HepG2 (cell line): ENCODE data around the gene ONECUT1. TPM values are rescaled to one million over a fixed set of nuclear protein-coding genes. Genes with fewer than 3 reads are reported as not detected.
A peak's percentile ranks its signal among the peaks of the same experiment; 100 is the strongest.

Source experiments
- CEBPB ChIP-seq: IDR thresholded peaks from 2 replicates; pipeline ENCODE4 v1.6.1; 2011; ENCODE audit warnings: low read depth, low read length, improper control_type of control experiment, borderline replicate concordance
- DMTF1 ChIP-seq: sonication (generic); formaldehyde crosslinking; IDR thresholded peaks from 2 replicates; pipeline ENCODE4 v1.4.0; 2020; ENCODE audit warnings: mild to moderate bottlenecking, missing genetic modification reagents
- HNRNPUL1 ChIP-seq: fragments of 200-400 bp; formaldehyde crosslinking; IDR thresholded peaks from 2 replicates; pipeline ENCODE4 v1.6.1; 2017; ENCODE audit warnings: low read depth, mild to moderate bottlenecking, low read length, moderate library complexity
- MEIS2 ChIP-seq: sonication (generic); formaldehyde crosslinking; IDR thresholded peaks from 2 replicates; pipeline ENCODE4 v1.9.0; 2021; ENCODE audit warnings: mild to moderate bottlenecking, missing genetic modification reagents
- MLXIP ChIP-seq: sonication (generic); formaldehyde crosslinking; IDR thresholded peaks from 2 replicates; pipeline ENCODE4 v1.9.0; 2021; ENCODE audit warnings: missing genetic modification reagents, borderline replicate concordance
- PPARG ChIP-seq: conservative IDR thresholded peaks from 2 replicates; pipeline ENCODE4 v1.6.1; 2016; ENCODE audit warnings: missing biosample characterization, missing genetic modification reagents
- RARA ChIP-seq: IDR thresholded peaks from 2 replicates; pipeline ENCODE4 v1.6.1; 2016; ENCODE audit warnings: missing genetic modification reagents, missing compliant biosample characterization
- RXRB ChIP-seq: IDR thresholded peaks from 2 replicates; pipeline ENCODE4 v1.6.1; 2016; ENCODE audit warnings: borderline replicate concordance, missing genetic modification reagents, missing compliant biosample characterization
- SOX5 ChIP-seq: IDR thresholded peaks from 2 replicates; pipeline ENCODE4 v1.6.1; 2016; ENCODE audit warnings: borderline replicate concordance
- UBTF ChIP-seq: sonication (generic); formaldehyde crosslinking; IDR thresholded peaks from 2 replicates; pipeline ENCODE4 v1.4.0; 2020; ENCODE audit warnings: mild to moderate bottlenecking, missing genetic modification reagents
- ZNF101 ChIP-seq: sonication (generic); formaldehyde crosslinking; IDR thresholded peaks from 2 replicates; pipeline ENCODE4 v1.4.0; 2020; ENCODE audit warnings: mild to moderate bottlenecking, low read depth, missing genetic modification reagents, borderline replicate concordance
- ZNF557 ChIP-seq: sonication (generic); formaldehyde crosslinking; IDR thresholded peaks from 2 replicates; pipeline ENCODE4 v1.4.0; 2020; ENCODE audit warnings: missing genetic modification reagents
- ZNF589 ChIP-seq: sonication (generic); formaldehyde crosslinking; conservative IDR thresholded peaks from 2 replicates; pipeline ENCODE4 v1.8.0; 2022; ENCODE audit warnings: mild to moderate bottlenecking, moderate library complexity, missing genetic modification reagents
- ZSCAN29 ChIP-seq: sonication (generic); formaldehyde crosslinking; conservative IDR thresholded peaks from 2 replicates; pipeline ENCODE4 v1.4.0; 2020; ENCODE audit warnings: mild to moderate bottlenecking, missing genetic modification reagents
- polyA plus RNA-seq, 8 experiments: library from polyadenylated mRNA; depleted of rRNA in 3 of 8; stranded (reverse) in 7 of 8; unstranded in 1 of 8; fragments of >200 nt; fragmentation: Illumina TruSeq in 4 of 8; extraction: Trizol in 4 of 8; gene quantifications; 2 replicates each; pipeline versions ENCODE4 v1.2.1 to v1.2.3, GENCODE V29; 2011 to 2016; ENCODE audit warnings: low read depth in 4 of 8, missing spikeins in 1 of 8, mixed read lengths in 1 of 8; ENCODE audit not compliant: insufficient read depth in 1 of 8
- total RNA-seq, 5 experiments: library from RNA; depleted of rRNA; stranded (reverse); fragments of >200 nt; fragmentation: Illumina TruSeq; extraction: Trizol; gene quantifications; 2 replicates each; pipeline ENCODE4 v1.2.3, GENCODE V29; 2016; ENCODE audit warnings: low read depth in 1 of 5
- TF ChIP-seq, protein P1 (sequence below): sonication (generic); formaldehyde crosslinking; conservative IDR thresholded peaks from 2 replicates; pipeline ENCODE4 v1.4.0; 2020; ENCODE audit warnings: missing genetic modification reagents
- TF ChIP-seq, protein P2 (sequence below): sonication (generic); formaldehyde crosslinking; IDR thresholded peaks from 2 replicates; pipeline ENCODE4 v1.4.0; 2020; ENCODE audit warnings: missing genetic modification reagents, borderline replicate concordance

Gene ONECUT1
- total and polyA plus RNA-seq, 2 of the 13 experiments (the other 11 are each of a cell fraction or from before 2014, with no cell fraction given), result 3.5 to 9.1 TPM

DNA sequence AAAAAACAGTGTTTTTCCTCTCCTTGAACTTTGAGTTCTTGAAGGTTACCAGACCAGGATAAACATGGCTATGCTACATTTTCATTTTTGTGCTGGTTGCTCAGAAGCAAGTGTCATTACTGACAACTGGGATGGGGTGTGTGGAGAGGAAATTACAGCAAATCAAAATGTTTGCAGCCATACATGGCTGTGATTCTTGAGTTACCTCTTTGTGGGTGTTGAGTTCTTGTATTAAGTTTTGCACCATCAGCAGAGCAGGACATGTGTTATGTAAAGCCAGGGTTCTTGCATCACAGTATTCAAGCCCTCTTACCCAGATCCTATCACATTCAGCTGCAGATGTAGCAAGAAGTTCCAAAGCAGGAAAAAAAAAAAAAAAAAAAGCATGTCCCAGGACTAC is 57.0 kb downstream of the ONECUT1 start (continued):
- TF ChIP-seq RXRB (CRISPR knock-in tag), result peak; percentile 87
- peak; percentile 24 for TF ChIP-seq RARA (CRISPR knock-in tag)
- no peak for TF ChIP-seq ZNF101
- TF ChIP-seq CEBPB, result peak; percentile 92
- TF ChIP-seq, protein P1, sequence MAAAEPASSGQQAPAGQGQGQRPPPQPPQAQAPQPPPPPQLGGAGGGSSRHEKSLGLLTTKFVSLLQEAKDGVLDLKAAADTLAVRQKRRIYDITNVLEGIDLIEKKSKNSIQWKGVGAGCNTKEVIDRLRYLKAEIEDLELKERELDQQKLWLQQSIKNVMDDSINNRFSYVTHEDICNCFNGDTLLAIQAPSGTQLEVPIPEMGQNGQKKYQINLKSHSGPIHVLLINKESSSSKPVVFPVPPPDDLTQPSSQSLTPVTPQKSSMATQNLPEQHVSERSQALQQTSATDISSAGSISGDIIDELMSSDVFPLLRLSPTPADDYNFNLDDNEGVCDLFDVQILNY (CRISPR knock-in tag), result no peak
- peak; percentile 8; the same call in 1 of the 2 replicates for TF ChIP-seq UBTF (CRISPR knock-in tag)
- TF ChIP-seq SOX5, result no peak
- TF ChIP-seq, protein P2, sequence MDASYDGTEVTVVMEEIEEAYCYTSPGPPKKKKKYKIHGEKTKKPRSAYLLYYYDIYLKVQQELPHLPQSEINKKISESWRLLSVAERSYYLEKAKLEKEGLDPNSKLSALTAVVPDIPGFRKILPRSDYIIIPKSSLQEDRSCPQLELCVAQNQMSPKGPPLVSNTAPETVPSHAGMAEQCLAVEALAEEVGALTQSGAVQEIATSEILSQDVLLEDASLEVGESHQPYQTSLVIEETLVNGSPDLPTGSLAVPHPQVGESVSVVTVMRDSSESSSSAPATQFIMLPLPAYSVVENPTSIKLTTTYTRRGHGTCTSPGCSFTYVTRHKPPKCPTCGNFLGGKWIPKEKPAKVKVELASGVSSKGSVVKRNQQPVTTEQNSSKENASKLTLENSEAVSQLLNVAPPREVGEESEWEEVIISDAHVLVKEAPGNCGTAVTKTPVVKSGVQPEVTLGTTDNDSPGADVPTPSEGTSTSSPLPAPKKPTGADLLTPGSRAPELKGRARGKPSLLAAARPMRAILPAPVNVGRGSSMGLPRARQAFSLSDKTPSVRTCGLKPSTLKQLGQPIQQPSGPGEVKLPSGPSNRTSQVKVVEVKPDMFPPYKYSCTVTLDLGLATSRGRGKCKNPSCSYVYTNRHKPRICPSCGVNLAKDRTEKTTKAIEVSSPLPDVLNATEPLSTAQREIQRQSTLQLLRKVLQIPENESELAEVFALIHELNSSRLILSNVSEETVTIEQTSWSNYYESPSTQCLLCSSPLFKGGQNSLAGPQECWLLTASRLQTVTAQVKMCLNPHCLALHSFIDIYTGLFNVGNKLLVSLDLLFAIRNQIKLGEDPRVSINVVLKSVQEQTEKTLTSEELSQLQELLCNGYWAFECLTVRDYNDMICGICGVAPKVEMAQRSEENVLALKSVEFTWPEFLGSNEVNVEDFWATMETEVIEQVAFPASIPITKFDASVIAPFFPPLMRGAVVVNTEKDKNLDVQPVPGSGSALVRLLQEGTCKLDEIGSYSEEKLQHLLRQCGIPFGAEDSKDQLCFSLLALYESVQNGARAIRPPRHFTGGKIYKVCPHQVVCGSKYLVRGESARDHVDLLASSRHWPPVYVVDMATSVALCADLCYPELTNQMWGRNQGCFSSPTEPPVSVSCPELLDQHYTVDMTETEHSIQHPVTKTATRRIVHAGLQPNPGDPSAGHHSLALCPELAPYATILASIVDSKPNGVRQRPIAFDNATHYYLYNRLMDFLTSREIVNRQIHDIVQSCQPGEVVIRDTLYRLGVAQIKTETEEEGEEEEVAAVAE, result 0 out of 2 replicates have a peak, but pooled peaks have one; percentile 32
- TF ChIP-seq MEIS2 (CRISPR knock-in tag), result no peak
- no peak for TF ChIP-seq ZNF589 (CRISPR knock-in tag)
- no peak for TF ChIP-seq MLXIP (CRISPR knock-in tag)
- TF ChIP-seq PPARG (CRISPR knock-in tag), result peak; percentile 93
- TF ChIP-seq ZSCAN29 (CRISPR knock-in tag), result 0 out of 2 replicates have a peak, but pooled peaks have one; percentile 26
- no peak for TF ChIP-seq DMTF1 (CRISPR knock-in tag)
- TF ChIP-seq HNRNPUL1, result no peak
- no peak for TF ChIP-seq ZNF557 (CRISPR knock-in tag)
